PC-9 (cell line): ENCODE data around the gene HPCAL1. TPM values are rescaled to one million over a fixed set of nuclear protein-coding genes. Genes with fewer than 3 reads are reported as not detected.
"Not testable (repeated sequence)": the region's sequence is repeated elsewhere in the genome, so short reads cannot be mapped to it uniquely, and the experiment has no call there.

ENCODE experiments used
- BruUV-seq: library from RNA; stranded (reverse); fragments of 400-500 nt; replicated peaks from 2 replicates; lab custom pipeline; 2021; lab: Mats Ljungman, UMichigan
- CTCF ChIA-PET: fragments of 300-600 bp; sonication (Branson Sonifier 250); formaldehyde crosslinking; loops from one replicate; lab custom pipeline; 2022; ENCODE audit warnings: antibody characterized with exemption; lab: Charles Lee
- POLR2A ChIA-PET: fragments of 300-600 bp; sonication (Branson Sonifier 250); formaldehyde crosslinking; loops from one replicate; lab custom pipeline; 2022; ENCODE audit warnings: antibody characterized with exemption; ENCODE audit not compliant: unreplicated experiment; lab: Charles Lee
- DNase-seq, 2 experiments: peaks; one replicate each; pipeline versions ENCODE4 v3.0.0 to v3.0.0-alpha.2; 2015 to 2022; ENCODE audit warnings: mixed read lengths in 1 of 2
- H2AFZ ChIP-seq: fragments of 200-600 bp; sonication (generic); 2 replicates; pipeline ENCODE4 v1.8.1; 2017; ENCODE audit warnings: antibody characterized with exemption
- H3F3A ChIP-seq: fragments of 200-600 bp; sonication (generic); 2 replicates; pipeline ENCODE4 v1.8.1; 2017; ENCODE audit warnings: antibody characterized with exemption, mild to moderate bottlenecking, low read depth; ENCODE audit not compliant: insufficient read depth
- H3K27ac ChIP-seq: fragments of 200-600 bp; sonication (generic); 2 replicates; pipeline ENCODE4 v1.6.1; 2016; ENCODE audit warnings: mixed run types
- H3K27me3 ChIP-seq: fragments of 200-600 bp; sonication (generic); 2 replicates; pipeline ENCODE4 v1.6.1; 2016; ENCODE audit warnings: low read depth, mixed run types; ENCODE audit not compliant: insufficient read depth
- H3K36me3 ChIP-seq: fragments of 200-600 bp; sonication (generic); 2 replicates; pipeline ENCODE4 v1.6.1; 2016; ENCODE audit warnings: low read depth, mixed run types
- H3K4me1 ChIP-seq: fragments of 200-600 bp; sonication (generic); replicated peaks from 2 replicates; pipeline ENCODE4 v1.6.1; 2016; ENCODE audit warnings: mixed run types; ENCODE audit not compliant: insufficient read depth
- H3K4me2 ChIP-seq: fragments of 200-600 bp; sonication (generic); 2 replicates; pipeline ENCODE4 v1.6.1; 2017; ENCODE audit warnings: mixed run types
- H3K4me3 ChIP-seq: fragments of 200-600 bp; sonication (generic); 2 replicates; pipeline ENCODE4 v1.6.1; 2016; ENCODE audit warnings: mixed run types
- H3K79me2 ChIP-seq: fragments of 200-600 bp; sonication (generic); 2 replicates; pipeline ENCODE4 v1.6.1; 2017; ENCODE audit warnings: low read depth, mixed run types
- H3K9me2 ChIP-seq: fragments of 200-600 bp; sonication (generic); 2 replicates; pipeline ENCODE4 v1.8.1; 2017; ENCODE audit warnings: mild to moderate bottlenecking; ENCODE audit not compliant: insufficient read depth
- H3K9me3 ChIP-seq: fragments of 200-600 bp; sonication (generic); 2 replicates; pipeline ENCODE4 v1.8.1; 2016; ENCODE audit warnings: low read depth; ENCODE audit not compliant: insufficient read depth
- H4K20me1 ChIP-seq: fragments of 200-600 bp; sonication (generic); 2 replicates; pipeline ENCODE4 v1.8.1; 2017; ENCODE audit not compliant: insufficient read depth
- EZH2 ChIP-seq: fragments of 200-600 bp; sonication (generic); IDR thresholded peaks from 2 replicates; pipeline ENCODE4 v1.8.0; 2017; ENCODE audit warnings: antibody characterized with exemption, low read depth
- intact Hi-C: fragments of 100-400 bp; cut with micrococcal nuclease; formaldehyde crosslinking; loops from one replicate; pipeline ENCODE4 v1.10.0; 2022; ENCODE audit not compliant: unreplicated experiment
- total RNA-seq: library from RNA; stranded (reverse); gene quantifications from 2 replicates; pipeline ENCODE4 v1.2.3, GENCODE V29; 2021
- TF ChIP-seq, protein P1 (sequence below): fragments of 200-600 bp; sonication (generic); conservative IDR thresholded peaks from 2 replicates; pipeline ENCODE4 v1.6.1; 2017; ENCODE audit warnings: mixed run types, antibody characterized with exemption, mild to moderate bottlenecking, moderate library complexity

Gene HPCAL1
- total RNA-seq, 1 experiment from 2014 or later, result 105 TPM

DNA sequence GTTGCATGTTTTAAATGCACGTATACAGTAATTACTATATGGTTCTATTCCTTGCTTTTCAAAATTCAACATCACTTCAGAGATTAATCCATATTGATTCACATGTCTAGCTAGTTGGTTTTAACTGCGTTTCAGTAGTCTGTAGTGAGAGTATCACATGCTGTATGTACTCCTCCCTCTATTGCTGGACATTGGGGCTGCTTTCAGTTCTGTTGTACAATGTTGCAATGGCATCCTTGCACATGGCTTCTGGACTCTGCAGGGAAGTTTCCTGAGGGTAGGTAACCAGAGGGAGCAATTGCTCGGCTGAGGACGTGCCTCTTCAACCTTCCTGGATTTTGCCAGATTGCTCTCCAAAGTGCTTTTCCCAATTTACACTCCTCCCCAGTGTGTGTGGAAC, 10.7 kb upstream of the HPCAL1 start:
- H3K9me3 ChIP-seq, result no peaks in the 10 kb centered on the region; the same call in 1 of the 2 replicates
- no peak overlapping the region for H3K4me2 ChIP-seq
- H3K36me3 ChIP-seq, result no peaks in the 10 kb centered on the region; the same call in 1 of the 2 replicates
- TF ChIP-seq, protein P1, sequence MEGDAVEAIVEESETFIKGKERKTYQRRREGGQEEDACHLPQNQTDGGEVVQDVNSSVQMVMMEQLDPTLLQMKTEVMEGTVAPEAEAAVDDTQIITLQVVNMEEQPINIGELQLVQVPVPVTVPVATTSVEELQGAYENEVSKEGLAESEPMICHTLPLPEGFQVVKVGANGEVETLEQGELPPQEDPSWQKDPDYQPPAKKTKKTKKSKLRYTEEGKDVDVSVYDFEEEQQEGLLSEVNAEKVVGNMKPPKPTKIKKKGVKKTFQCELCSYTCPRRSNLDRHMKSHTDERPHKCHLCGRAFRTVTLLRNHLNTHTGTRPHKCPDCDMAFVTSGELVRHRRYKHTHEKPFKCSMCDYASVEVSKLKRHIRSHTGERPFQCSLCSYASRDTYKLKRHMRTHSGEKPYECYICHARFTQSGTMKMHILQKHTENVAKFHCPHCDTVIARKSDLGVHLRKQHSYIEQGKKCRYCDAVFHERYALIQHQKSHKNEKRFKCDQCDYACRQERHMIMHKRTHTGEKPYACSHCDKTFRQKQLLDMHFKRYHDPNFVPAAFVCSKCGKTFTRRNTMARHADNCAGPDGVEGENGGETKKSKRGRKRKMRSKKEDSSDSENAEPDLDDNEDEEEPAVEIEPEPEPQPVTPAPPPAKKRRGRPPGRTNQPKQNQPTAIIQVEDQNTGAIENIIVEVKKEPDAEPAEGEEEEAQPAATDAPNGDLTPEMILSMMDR, result no peak
- no peak for TF ChIP-seq EZH2
- no peak overlapping the region for H2AFZ ChIP-seq
- no peak overlapping the region for H3K27ac ChIP-seq
- no peaks in the 10 kb centered on the region for H3K27me3 ChIP-seq
- no peak overlapping the region for H3K4me3 ChIP-seq
- no TSS peak for BruUV-seq
- POLR2A ChIA-PET, result no interaction called here
- no peaks in the 10 kb centered on the region for H4K20me1 ChIP-seq
- DNase-seq, result no peak
- intact Hi-C loops, result no loop called here
- H3K4me1 ChIP-seq, result peaks cover 46% of the 10 kb centered on the region
- H3K79me2 ChIP-seq, result no peaks in the 10 kb centered on the region
- H3K9me2 ChIP-seq, result no peaks in the 10 kb centered on the region
- CTCF ChIA-PET, result no interaction called here
- H3F3A ChIP-seq, result peaks cover 32% of the 10 kb centered on the region

DNA sequence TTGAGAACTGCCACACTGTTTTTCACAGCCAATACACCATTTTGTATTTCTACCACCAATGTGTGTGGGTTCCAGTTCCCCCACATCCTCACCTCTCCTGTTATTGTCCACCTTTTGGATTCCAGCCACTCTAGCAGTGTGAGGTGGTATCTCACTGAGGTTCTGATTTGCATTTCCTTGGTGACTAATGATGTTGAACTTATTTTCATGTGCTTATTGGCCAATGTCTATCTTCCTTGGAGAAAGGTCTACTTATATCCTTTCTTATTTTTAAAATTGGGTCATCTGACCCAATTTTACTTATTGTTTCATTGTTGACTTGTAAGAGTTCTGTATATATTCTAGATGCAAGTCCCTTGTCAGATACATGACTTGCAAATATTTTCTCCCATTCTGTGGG, 9.1 kb upstream of the HPCAL1 start:
- no peak overlapping the region for H3K27ac ChIP-seq
- no peak overlapping the region for H3K4me3 ChIP-seq
- no peaks in the 10 kb centered on the region; the same call in 1 of the 2 replicates for H3K36me3 ChIP-seq
- no peak for DNase-seq
- no TSS peak for BruUV-seq
- H2AFZ ChIP-seq, result no peak overlapping the region
- H3K9me3 ChIP-seq, result no peaks in the 10 kb centered on the region; the same call in 1 of the 2 replicates
- H3K27me3 ChIP-seq, result no peaks in the 10 kb centered on the region
- H3F3A ChIP-seq, result peaks cover 38% of the 10 kb centered on the region
- H3K4me2 ChIP-seq, result no peak overlapping the region
- H3K4me1 ChIP-seq, result peaks cover 46% of the 10 kb centered on the region
- POLR2A ChIA-PET, result no interaction called here
- H3K9me2 ChIP-seq, result no peaks in the 10 kb centered on the region
- CTCF ChIA-PET, result no interaction called here
- no peaks in the 10 kb centered on the region for H4K20me1 ChIP-seq
- TF ChIP-seq, protein P1, result no peak
- TF ChIP-seq EZH2, result no peak
- H3K79me2 ChIP-seq, result no peaks in the 10 kb centered on the region
- intact Hi-C loops, result no loop called here

DNA sequence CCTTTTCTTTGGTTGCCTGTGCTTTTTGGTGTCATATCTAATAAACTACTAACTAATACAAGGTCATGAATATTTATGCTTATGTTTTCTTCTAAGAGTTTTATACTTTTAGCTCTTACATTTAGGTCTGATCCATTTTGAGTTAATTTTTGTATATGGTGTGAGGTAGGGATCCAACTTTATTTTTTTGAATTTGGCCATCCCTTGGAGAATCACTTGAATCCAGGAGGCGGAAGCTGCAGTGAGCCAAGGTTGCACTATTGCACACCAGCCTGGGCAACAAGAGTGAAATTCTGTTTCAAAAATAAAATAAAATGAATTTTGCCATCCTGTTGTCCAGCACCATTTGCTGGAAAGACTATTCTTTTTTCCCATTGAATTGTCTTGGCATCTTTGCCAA, 8.6 kb upstream of the HPCAL1 start:
- 0 out of 2 replicates have a peak, but pooled peaks cover 2% of the 10 kb centered on the region for H3K79me2 ChIP-seq
- CTCF ChIA-PET, result no interaction called here
- peaks cover 46% of the 10 kb centered on the region for H3K4me1 ChIP-seq
- intact Hi-C loops, result no loop called here
- TF ChIP-seq EZH2, result no peak
- TF ChIP-seq, protein P1, result no peak
- H3K36me3 ChIP-seq, result peaks cover 4% of the 10 kb centered on the region; the same call in 1 of the 2 replicates
- H2AFZ ChIP-seq, result no peak overlapping the region
- H3K9me3 ChIP-seq, result peaks cover 4% of the 10 kb centered on the region; the same call in 1 of the 2 replicates
- no peak overlapping the region for H3K4me3 ChIP-seq
- no TSS peak for BruUV-seq
- H4K20me1 ChIP-seq, result no peaks in the 10 kb centered on the region
- no peak overlapping the region for H3K4me2 ChIP-seq
- H3K27ac ChIP-seq, result no peak overlapping the region
- POLR2A ChIA-PET, result no interaction called here
- peaks cover 38% of the 10 kb centered on the region for H3F3A ChIP-seq
- DNase-seq, result no peak
- no peaks in the 10 kb centered on the region for H3K27me3 ChIP-seq
- no peaks in the 10 kb centered on the region for H3K9me2 ChIP-seq

DNA sequence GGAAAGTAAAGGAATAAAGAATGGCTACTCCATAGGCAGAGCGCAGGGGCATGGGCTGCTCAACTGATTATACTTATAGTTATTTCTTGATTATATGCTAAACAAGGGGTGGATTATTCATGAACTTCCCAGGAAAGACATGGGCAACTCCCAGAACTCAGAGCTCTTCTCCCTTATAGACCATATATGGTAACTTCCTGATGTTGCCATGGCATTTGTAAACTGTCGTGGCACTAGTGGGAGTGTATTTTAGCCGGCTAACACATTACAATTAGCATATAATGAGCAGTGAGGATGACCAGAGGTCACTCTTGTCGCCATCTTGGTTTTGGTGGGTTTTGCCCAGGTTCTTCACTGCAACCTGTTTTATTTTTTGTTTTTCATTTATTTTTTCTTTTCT, 7.1 kb upstream of the HPCAL1 start:
- DNase-seq, H3K27ac ChIP-seq, H3K9me3 ChIP-seq, H3K4me2 ChIP-seq, POLR2A ChIA-PET, H2AFZ ChIP-seq, BruUV-seq, H4K20me1 ChIP-seq, H3K4me3 ChIP-seq, CTCF ChIA-PET, H3K79me2 ChIP-seq, H3K36me3 ChIP-seq, H3K9me2 ChIP-seq, H3K27me3 ChIP-seq, intact Hi-C loops: not testable (repeated sequence)
- peaks cover 38% of the 10 kb centered on the region for H3F3A ChIP-seq
- peaks cover 45% of the 10 kb centered on the region for H3K4me1 ChIP-seq
